ENCODE results near the gene ASPHD2. TPM values are rescaled to one million over a fixed set of nuclear protein-coding genes. Genes with fewer than 3 reads are reported as not detected.

ASPHD2 gene
- polyA plus RNA-seq, 1 donor from 2014 or later = 18.7 TPM

DNA sequence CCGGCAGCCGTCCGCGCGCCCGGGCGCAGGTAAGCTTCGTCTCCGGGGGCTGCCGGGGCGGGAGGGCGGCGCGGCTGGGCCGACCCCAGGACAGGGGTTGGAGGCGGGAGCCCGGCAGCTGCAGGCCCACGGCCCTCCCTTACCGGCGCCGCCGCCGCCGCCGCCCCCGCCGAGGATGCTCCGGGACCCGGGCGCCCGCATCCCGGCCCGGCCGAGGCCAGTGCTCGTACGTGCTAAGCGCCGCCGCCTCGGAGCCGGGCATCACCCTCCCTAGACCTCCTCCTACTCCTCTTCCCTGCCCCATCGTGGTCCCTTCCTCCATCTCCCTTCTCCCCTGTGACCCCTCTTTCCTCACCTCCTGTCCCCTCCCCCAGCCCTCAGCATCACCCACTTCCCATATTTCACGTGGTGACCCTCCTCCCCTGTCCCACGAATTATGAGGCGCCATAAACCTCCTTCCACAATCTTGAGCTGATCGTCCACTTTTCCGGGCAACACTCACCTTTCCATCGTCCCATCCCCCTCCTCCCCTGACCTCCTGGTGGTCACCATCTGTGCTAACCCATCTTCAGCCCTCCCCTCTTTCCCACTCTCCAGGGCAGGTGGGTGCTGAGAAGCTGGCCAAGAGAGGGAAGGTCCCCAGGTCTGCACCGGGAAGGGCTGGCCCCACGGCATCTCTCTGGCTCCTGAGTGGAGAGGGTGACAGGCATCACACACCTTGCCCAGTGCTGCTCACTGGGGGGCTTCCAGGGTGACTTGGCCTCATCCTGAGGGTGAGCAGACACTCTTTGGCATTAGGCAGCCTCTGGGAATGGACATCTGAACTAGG is 612 bp downstream of the ASPHD2 start:
- Histone ChIP-seq H4K20me1 (ENCODE audit: insufficient read depth) (no peaks in the 10 kb centered on the region), H3K9me3 (ENCODE audit: low read length) (no peaks in the 10 kb centered on the region), H3K27me3 (ENCODE audit: insufficient read depth, low read depth, low read length) (no peaks in the 10 kb centered on the region), H3F3A (ENCODE audit: insufficient read depth, low read length, poor library complexity, severe bottlenecking) (no peaks in the 10 kb centered on the region), H3K4me2 (ENCODE audit: low read length) (peak overlapping the region; percentile 90), H3K36me3 (ENCODE audit: insufficient read depth, low read length) (no peaks in the 10 kb centered on the region), H3K9ac (ENCODE audit: low read length) (peak overlapping the region; percentile 79), H2AFZ (ENCODE audit: low read depth, low read length) (no peak overlapping the region), H3K4me3 (ENCODE audit: low read length) (peak overlapping the region; percentile 66), H3K79me2 (replicated peaks; ENCODE audit: insufficient read depth, low read length) (no peaks in the 10 kb centered on the region), H3K27ac (ENCODE audit: low read length) (peak overlapping the region; percentile 0), H3K9me2 (ENCODE audit: insufficient read depth, low read length) (no peaks in the 10 kb centered on the region)
- peak; percentile 30 for TF ChIP-seq MXI1 (conservative IDR thresholded peaks at IDR 0.05; ENCODE audit: poor library complexity, severe bottlenecking)
- TF ChIP-seq EP300 (conservative IDR thresholded peaks at IDR 0.05; ENCODE audit: poor library complexity, severe bottlenecking) = no peak

DNA sequence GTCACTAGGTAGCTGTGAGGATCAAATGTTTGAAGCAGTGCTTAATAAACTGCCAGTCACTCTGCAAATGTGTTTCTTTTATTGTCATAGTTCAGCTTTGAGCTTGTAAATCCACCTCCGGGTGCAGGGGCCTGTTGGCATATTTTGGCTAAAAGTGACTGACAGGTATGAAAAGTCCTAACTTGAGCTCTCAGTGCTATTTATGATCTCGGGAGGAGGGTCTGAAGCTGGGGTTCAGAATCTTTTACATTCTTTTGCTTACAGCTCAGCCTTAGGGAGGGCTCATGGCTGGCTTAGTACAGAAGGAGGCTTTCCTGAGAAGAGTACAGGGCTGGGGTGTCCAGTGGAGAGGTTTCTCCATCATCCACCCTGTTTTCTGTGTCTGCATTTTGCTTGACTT is 1.5 kb downstream of the ASPHD2 start:
- H3K27me3 ChIP-seq (ENCODE audit: insufficient read depth, low read depth, low read length) = no peaks in the 10 kb centered on the region
- no peaks in the 10 kb centered on the region for H3K36me3 ChIP-seq (ENCODE audit: insufficient read depth, low read length)
- no peaks in the 10 kb centered on the region for H3K9me2 ChIP-seq (ENCODE audit: insufficient read depth, low read length)
- H3K9ac ChIP-seq (ENCODE audit: low read length) = peak overlapping the region; percentile 79
- TF ChIP-seq POLR2AphosphoS5 (IDR thresholded peaks at IDR 0.05) (no peak), EZH2 (IDR thresholded peaks at IDR 0.05; ENCODE audit: borderline replicate concordance, insufficient read depth, low read length, poor library complexity, severe bottlenecking) (no peak), SMC3 (conservative IDR thresholded peaks at IDR 0.05; ENCODE audit: poor library complexity) (no peak), EP300 (conservative IDR thresholded peaks at IDR 0.05; ENCODE audit: poor library complexity, severe bottlenecking) (no peak), RAD21 (conservative IDR thresholded peaks at IDR 0.05) (no peak)
- TF ChIP-seq, protein P1, sequence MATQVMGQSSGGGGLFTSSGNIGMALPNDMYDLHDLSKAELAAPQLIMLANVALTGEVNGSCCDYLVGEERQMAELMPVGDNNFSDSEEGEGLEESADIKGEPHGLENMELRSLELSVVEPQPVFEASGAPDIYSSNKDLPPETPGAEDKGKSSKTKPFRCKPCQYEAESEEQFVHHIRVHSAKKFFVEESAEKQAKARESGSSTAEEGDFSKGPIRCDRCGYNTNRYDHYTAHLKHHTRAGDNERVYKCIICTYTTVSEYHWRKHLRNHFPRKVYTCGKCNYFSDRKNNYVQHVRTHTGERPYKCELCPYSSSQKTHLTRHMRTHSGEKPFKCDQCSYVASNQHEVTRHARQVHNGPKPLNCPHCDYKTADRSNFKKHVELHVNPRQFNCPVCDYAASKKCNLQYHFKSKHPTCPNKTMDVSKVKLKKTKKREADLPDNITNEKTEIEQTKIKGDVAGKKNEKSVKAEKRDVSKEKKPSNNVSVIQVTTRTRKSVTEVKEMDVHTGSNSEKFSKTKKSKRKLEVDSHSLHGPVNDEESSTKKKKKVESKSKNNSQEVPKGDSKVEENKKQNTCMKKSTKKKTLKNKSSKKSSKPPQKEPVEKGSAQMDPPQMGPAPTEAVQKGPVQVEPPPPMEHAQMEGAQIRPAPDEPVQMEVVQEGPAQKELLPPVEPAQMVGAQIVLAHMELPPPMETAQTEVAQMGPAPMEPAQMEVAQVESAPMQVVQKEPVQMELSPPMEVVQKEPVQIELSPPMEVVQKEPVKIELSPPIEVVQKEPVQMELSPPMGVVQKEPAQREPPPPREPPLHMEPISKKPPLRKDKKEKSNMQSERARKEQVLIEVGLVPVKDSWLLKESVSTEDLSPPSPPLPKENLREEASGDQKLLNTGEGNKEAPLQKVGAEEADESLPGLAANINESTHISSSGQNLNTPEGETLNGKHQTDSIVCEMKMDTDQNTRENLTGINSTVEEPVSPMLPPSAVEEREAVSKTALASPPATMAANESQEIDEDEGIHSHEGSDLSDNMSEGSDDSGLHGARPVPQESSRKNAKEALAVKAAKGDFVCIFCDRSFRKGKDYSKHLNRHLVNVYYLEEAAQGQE (IDR thresholded peaks at IDR 0.05; ENCODE audit: borderline replicate concordance) = no peak
- H4K20me1 ChIP-seq (ENCODE audit: insufficient read depth) = no peaks in the 10 kb centered on the region
- H3K27ac ChIP-seq (ENCODE audit: low read length) = no peak overlapping the region
- H2AFZ ChIP-seq (ENCODE audit: low read depth, low read length) = no peak overlapping the region
- H3K79me2 ChIP-seq (replicated peaks; ENCODE audit: insufficient read depth, low read length) = no peaks in the 10 kb centered on the region
- peak overlapping the region; percentile 66 for H3K4me3 ChIP-seq (ENCODE audit: low read length)
- H3F3A ChIP-seq (ENCODE audit: insufficient read depth, low read length, poor library complexity, severe bottlenecking) = no peaks in the 10 kb centered on the region
- H3K4me2 ChIP-seq (ENCODE audit: low read length) = peak overlapping the region; percentile 90
- H3K9me3 ChIP-seq (ENCODE audit: low read length) = no peaks in the 10 kb centered on the region

DNA sequence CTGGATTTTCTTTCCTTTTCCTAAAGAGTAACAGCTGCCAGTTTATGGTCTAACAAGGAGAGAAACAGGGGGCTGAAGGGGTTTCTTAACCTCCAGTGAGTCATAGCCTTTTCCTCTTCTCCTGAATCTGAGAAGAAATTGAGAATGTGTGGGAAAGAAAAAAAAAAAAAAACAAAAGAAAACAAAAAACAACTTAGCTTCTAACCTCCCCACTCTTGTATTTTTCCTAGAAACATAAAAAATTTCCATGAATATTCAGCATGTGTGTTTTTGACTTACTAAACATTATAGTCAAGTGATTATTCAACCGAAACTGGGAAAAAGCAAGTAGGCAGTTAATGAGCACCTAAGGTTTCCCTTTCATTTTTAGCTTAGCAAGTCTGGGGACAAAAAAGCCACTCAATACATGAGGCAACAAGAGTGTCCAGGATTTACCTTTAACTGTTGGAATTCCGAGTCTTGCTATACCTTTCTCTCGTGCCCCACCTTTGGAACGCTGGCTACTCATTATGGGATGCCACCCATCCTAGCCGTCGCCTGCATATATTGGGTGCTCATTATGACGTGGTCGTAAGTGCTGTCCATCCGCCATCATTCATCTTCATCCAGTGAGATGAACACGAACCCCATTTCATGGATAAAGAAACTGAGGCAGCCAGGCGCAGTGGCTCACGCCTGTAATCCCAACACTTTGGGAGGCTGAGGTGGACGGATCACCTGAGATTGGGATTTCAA is 2.4 kb downstream of the ASPHD2 start:
- Histone ChIP-seq H3K27me3 (ENCODE audit: insufficient read depth, low read depth, low read length) (no peaks in the 10 kb centered on the region), H4K20me1 (ENCODE audit: insufficient read depth) (no peaks in the 10 kb centered on the region), H3K9me3 (ENCODE audit: low read length) (no peaks in the 10 kb centered on the region), H3K4me3 (ENCODE audit: low read length) (peak overlapping the region; percentile 66), H3K4me2 (ENCODE audit: low read length) (peak overlapping the region; percentile 90), H2AFZ (ENCODE audit: low read depth, low read length) (no peak overlapping the region), H3F3A (ENCODE audit: insufficient read depth, low read length, poor library complexity, severe bottlenecking) (no peaks in the 10 kb centered on the region), H3K79me2 (replicated peaks; ENCODE audit: insufficient read depth, low read length) (peaks cover 4% of the 10 kb centered on the region), H3K27ac (ENCODE audit: low read length) (no peak overlapping the region), H3K36me3 (ENCODE audit: insufficient read depth, low read length) (no peaks in the 10 kb centered on the region), H3K9me2 (ENCODE audit: insufficient read depth, low read length) (no peaks in the 10 kb centered on the region), H3K9ac (ENCODE audit: low read length) (no peak overlapping the region)
- TF ChIP-seq RAD21 (conservative IDR thresholded peaks at IDR 0.05) = no peak
- TF ChIP-seq EZH2 (IDR thresholded peaks at IDR 0.05; ENCODE audit: borderline replicate concordance, insufficient read depth, low read length, poor library complexity, severe bottlenecking) = no peak
- TF ChIP-seq SMC3 (conservative IDR thresholded peaks at IDR 0.05; ENCODE audit: poor library complexity) = no peak
- TF ChIP-seq, protein P2, sequence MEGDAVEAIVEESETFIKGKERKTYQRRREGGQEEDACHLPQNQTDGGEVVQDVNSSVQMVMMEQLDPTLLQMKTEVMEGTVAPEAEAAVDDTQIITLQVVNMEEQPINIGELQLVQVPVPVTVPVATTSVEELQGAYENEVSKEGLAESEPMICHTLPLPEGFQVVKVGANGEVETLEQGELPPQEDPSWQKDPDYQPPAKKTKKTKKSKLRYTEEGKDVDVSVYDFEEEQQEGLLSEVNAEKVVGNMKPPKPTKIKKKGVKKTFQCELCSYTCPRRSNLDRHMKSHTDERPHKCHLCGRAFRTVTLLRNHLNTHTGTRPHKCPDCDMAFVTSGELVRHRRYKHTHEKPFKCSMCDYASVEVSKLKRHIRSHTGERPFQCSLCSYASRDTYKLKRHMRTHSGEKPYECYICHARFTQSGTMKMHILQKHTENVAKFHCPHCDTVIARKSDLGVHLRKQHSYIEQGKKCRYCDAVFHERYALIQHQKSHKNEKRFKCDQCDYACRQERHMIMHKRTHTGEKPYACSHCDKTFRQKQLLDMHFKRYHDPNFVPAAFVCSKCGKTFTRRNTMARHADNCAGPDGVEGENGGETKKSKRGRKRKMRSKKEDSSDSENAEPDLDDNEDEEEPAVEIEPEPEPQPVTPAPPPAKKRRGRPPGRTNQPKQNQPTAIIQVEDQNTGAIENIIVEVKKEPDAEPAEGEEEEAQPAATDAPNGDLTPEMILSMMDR (IDR thresholded peaks at IDR 0.05; ENCODE audit: poor library complexity, severe bottlenecking) = no peak
- no peak for TF ChIP-seq TAF1 (IDR thresholded peaks at IDR 0.05; ENCODE audit: low read depth)
- no peak for TF ChIP-seq POLR2AphosphoS5 (IDR thresholded peaks at IDR 0.05)
- no peak for TF ChIP-seq EP300 (conservative IDR thresholded peaks at IDR 0.05; ENCODE audit: poor library complexity, severe bottlenecking)

Measured in neural cell (in vitro differentiated cells).